Islet precursor cell (in vitro differentiated cells): Measurements from ENCODE around the gene VPS9D1.

Source experiments
- DNase-seq: peaks from one replicate; pipeline ENCODE4 v3.0.0-alpha.2; 2018

VPS9D1 gene

GRCh38 chr16:89732142-89732917 is 11.6 kb upstream of the VPS9D1 start:
- DNase-seq = no peak

GRCh38 chr16:89730610-89731234 is 10.0 kb upstream of the VPS9D1 start:
- no peak for DNase-seq

- DNase-seq = no peak
Measured at GRCh38 chr16:89729863-89730593, 9.3 kb upstream of the VPS9D1 start.

GRCh38 chr16:89729293-89729692 is 8.6 kb upstream of the VPS9D1 start:
- no peak for DNase-seq

GRCh38 chr16:89727406-89728120 is 6.9 kb upstream of the VPS9D1 start:
- no peak for DNase-seq

GRCh38 chr16:89723279-89724250 is 2.9 kb upstream of the VPS9D1 start:
- DNase-seq = no peak

- no peak for DNase-seq
Measured at GRCh38 chr16:89722392-89723278, 1.9 kb upstream of the VPS9D1 start.

GRCh38 chr16:89721546-89722391 is 1.1 kb upstream of the VPS9D1 start:
- DNase-seq = peak; percentile 77

GRCh38 chr16:89720551-89720812 is 216 bp downstream of the VPS9D1 start:
- DNase-seq = peak; percentile 78

- no peak for DNase-seq
Measured at GRCh38 chr16:89717688-89718505, 2.8 kb downstream of the VPS9D1 start.

- DNase-seq = no peak
Measured at GRCh38 chr16:89716916-89717687, 3.6 kb downstream of the VPS9D1 start.

GRCh38 chr16:89716493-89716892 is 4.2 kb downstream of the VPS9D1 start:
- DNase-seq = no peak

- no peak for DNase-seq
Measured at GRCh38 chr16:89712274-89712781, 8.4 kb downstream of the VPS9D1 start.

GRCh38 chr16:89711601-89712273 is 9.0 kb downstream of the VPS9D1 start:
- peak; percentile 82 for DNase-seq

- DNase-seq = peak; percentile 45
Measured at GRCh38 chr16:89710709-89711564, 9.8 kb downstream of the VPS9D1 start.

- DNase-seq = no peak
Measured at GRCh38 chr16:89709716-89710432, 10.8 kb downstream of the VPS9D1 start.
